Daoy (cell line): ENCODE data around the gene DUSP28. TPM values are rescaled to one million over a fixed set of nuclear protein-coding genes. Genes with fewer than 3 reads are reported as not detected.

Source experiments
- DNase-seq: peaks from one replicate; pipeline ENCODE4 v3.0.0-alpha.2; 2015; ENCODE audit warnings: low read depth
- total RNA-seq: library from RNA; depleted of rRNA; stranded (reverse); fragments of >200 nt; shearing (Covaris generic); gene quantifications from 2 replicates; pipeline ENCODE4 v1.2.3, GENCODE V29; 2014; rRNA removed

DUSP28 gene
- total RNA-seq, 1 experiment from 2014 or later: 3.3 TPM

GRCh38 chr2:240598311-240598911 is 38.3 kb downstream of the DUSP28 start:
- no peak for DNase-seq

GRCh38 chr2:240599141-240599583 is 39.0 kb downstream of the DUSP28 start:
- DNase-seq: no peak

- no peak for DNase-seq
These were observed 40.3 kb downstream of the DUSP28 start for GRCh38 chr2:240600451-240600961.

GRCh38 chr2:240601061-240601830 is 41.1 kb downstream of the DUSP28 start:
- DNase-seq: no peak

GRCh38 chr2:240601831-240602160 is 41.6 kb downstream of the DUSP28 start:
- no peak for DNase-seq

GRCh38 chr2:240602266-240603050 is 42.3 kb downstream of the DUSP28 start:
- DNase-seq: no peak

- DNase-seq: no peak
These were observed 43.1 kb downstream of the DUSP28 start for GRCh38 chr2:240603081-240603835.

GRCh38 chr2:240603846-240604245 is 43.7 kb downstream of the DUSP28 start:
- DNase-seq: no peak

GRCh38 chr2:240604291-240604938 is 44.3 kb downstream of the DUSP28 start:
- no peak for DNase-seq

- DNase-seq: no peak
These were observed 45.0 kb downstream of the DUSP28 start for GRCh38 chr2:240604939-240605716.

- DNase-seq: no peak
These were observed 45.9 kb downstream of the DUSP28 start for GRCh38 chr2:240605867-240606743.

GRCh38 chr2:240611601-240612210 is 51.5 kb downstream of the DUSP28 start:
- no peak for DNase-seq

Other genes starting within 250 kb of the DUSP28 start
- gene GPC1, start 124.7 kb upstream of the DUSP28 start, total RNA-seq: 9.7 and 20.1 TPM in 2 replicates
- gene ANKMY1, start 2.4 kb upstream of the DUSP28 start, total RNA-seq: 1.8 and 4.7 TPM in 2 replicates
- 1.8 and 2.3 TPM in 2 replicates for gene RNPEPL1, start 8.1 kb downstream of the DUSP28 start, total RNA-seq
- 23.8 and 28.3 TPM in 2 replicates for gene CAPN10, start 26.4 kb downstream of the DUSP28 start, total RNA-seq
- 0.33 and 1.1 TPM in 2 replicates for gene GPR35, start 65.1 kb downstream of the DUSP28 start, total RNA-seq
- gene AQP12B, start 122.5 kb downstream of the DUSP28 start, total RNA-seq: not detected in 2 replicates
- not detected in 2 replicates for gene AQP12A, start 131.5 kb downstream of the DUSP28 start, total RNA-seq